ENCODE data around the gene C5orf52.
"Not testable (repeated sequence)": the region's sequence is repeated elsewhere in the genome, so short reads cannot be mapped to it uniquely, and the experiment has no call there.

C5orf52 gene

GRCh38 chr5:157670662-157671591, at the start of gene C5orf52:
Gene C5orf52, plus strand, starts transcription at chr5:157671533. Its CDS starts 82 bp downstream, at chr5:157671615.
- FAIRE-seq, result no peak

GRCh38 chr5:157624144-157624543, 47.2 kb upstream of the C5orf52 start:
- FAIRE-seq, result no peak

- no peak for FAIRE-seq
These were observed 44.5 kb upstream of the C5orf52 start for GRCh38 chr5:157626831-157627230.

- FAIRE-seq, result no peak
These were observed 41.0 kb upstream of the C5orf52 start for GRCh38 chr5:157630341-157630740.

- FAIRE-seq, result no peak
These were observed 30.8 kb upstream of the C5orf52 start for GRCh38 chr5:157640406-157641066.

GRCh38 chr5:157648275-157648990, 22.9 kb upstream of the C5orf52 start:
- FAIRE-seq, result no peak

- FAIRE-seq, result no peak
These were observed 22.2 kb upstream of the C5orf52 start for GRCh38 chr5:157649101-157649500.

GRCh38 chr5:157650991-157651611, 20.2 kb upstream of the C5orf52 start:
- no peak for FAIRE-seq

- FAIRE-seq, result no peak
These were observed 19.5 kb upstream of the C5orf52 start for GRCh38 chr5:157651623-157652376.

- no peak for FAIRE-seq
These were observed 19.0 kb upstream of the C5orf52 start, which contains the start of gene SOX30 for GRCh38 chr5:157652377-157652692. Gene SOX30, minus strand, starts transcription at chr5:157652438. Its CDS starts 360 bp downstream, at chr5:157652078.

GRCh38 chr5:157657516-157657915, 13.8 kb upstream of the C5orf52 start:
- no peak for FAIRE-seq

- FAIRE-seq, result no peak
These were observed 12.4 kb upstream of the C5orf52 start for GRCh38 chr5:157658893-157659292.

- no peak for FAIRE-seq
These were observed 11.3 kb upstream of the C5orf52 start for GRCh38 chr5:157659868-157660660.

GRCh38 chr5:157665467-157666070, 5.8 kb upstream of the C5orf52 start:
- no peak for FAIRE-seq

GRCh38 chr5:157668356-157668755, 3.0 kb upstream of the C5orf52 start:
- FAIRE-seq, result no peak

GRCh38 chr5:157669701-157670097, 1.6 kb upstream of the C5orf52 start:
- FAIRE-seq, result no peak

GRCh38 chr5:157671592-157672330, 428 bp downstream of the C5orf52 start:
- FAIRE-seq, result no peak

GRCh38 chr5:157672976-157673375, 1.6 kb downstream of the C5orf52 start:
- FAIRE-seq, result no peak

GRCh38 chr5:157674351-157674750, 3.0 kb downstream of the C5orf52 start:
- FAIRE-seq, result not testable (repeated sequence)

GRCh38 chr5:157677931-157678330, 6.6 kb downstream of the C5orf52 start:
- no peak for FAIRE-seq
